Measurements from ENCODE around the gene TMEM18. TPM values are rescaled to one million over a fixed set of nuclear protein-coding genes. Genes with fewer than 3 reads are reported as not detected.

The TMEM18 gene
- total RNA-seq, 1 experiment from 2014 or later: 30.7 TPM

DNA sequence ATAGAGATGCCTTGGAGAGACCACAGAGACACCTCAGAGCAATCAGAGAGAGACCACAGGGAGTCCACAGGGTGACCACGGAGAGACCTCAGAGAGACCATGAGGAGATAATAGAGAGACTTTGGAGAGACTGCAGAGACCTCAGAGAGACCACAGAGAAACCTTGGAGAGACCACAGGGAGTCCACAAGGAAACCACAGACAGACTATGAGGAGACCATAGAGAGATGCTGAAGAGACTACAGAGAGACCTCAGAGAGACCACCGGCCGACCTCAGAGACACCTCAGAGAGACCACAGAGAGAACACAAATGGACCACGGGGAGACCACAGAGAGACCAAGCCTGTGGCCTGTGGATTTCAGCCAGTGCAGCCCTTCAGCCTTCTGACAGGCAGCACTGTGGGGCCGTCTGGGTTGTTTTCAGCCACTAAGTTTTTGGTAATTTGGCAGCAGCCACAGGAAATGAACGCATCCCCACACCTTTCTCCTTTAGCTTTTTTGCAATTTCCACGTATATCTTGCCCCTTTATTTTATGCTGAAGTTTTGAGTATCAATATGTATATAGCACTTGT is 11.4 kb upstream of the TMEM18 start:
- Histone ChIP-seq H3K56ac (ENCODE audit: insufficient read length, low read depth, low read length) (no peak overlapping the region), H3K9ac (ENCODE audit: extremely low read depth, insufficient read length, low read length) (no peak overlapping the region), H3K4ac (ENCODE audit: low read depth, low read length) (no peak overlapping the region), H2AK5ac (ENCODE audit: insufficient read length, low read length) (no peak overlapping the region), H3K79me1 (ENCODE audit: insufficient read depth, low read depth, low read length, poor library complexity, severe bottlenecking) (no peaks in the 10 kb centered on the region), H2BK12ac (ENCODE audit: insufficient read length, low read depth, low read length) (no peak overlapping the region), H2BK15ac (ENCODE audit: low read depth, low read length) (no peak overlapping the region), H4K5ac (ENCODE audit: insufficient read length, low read depth, low read length) (no peak overlapping the region), H2BK5ac (ENCODE audit: insufficient read length, low read length) (no peak overlapping the region), H3K9me3 (ENCODE audit: control insufficient read depth, low read depth, low read length) (peaks cover 7% of the 10 kb centered on the region), H2BK20ac (ENCODE audit: low read depth, low read length, poor library complexity, severe bottlenecking) (no peak overlapping the region), H3T11ph (ENCODE audit: low read length) (no peak overlapping the region), H4K8ac (replicated peaks; ENCODE audit: insufficient read length, low read depth, low read length) (no peak overlapping the region), H3K4me1 (ENCODE audit: insufficient read depth, low read length) (no peaks in the 10 kb centered on the region), H4K20me1 (ENCODE audit: control insufficient read depth, insufficient read depth, insufficient read length) (no peaks in the 10 kb centered on the region), H3K4me2 (ENCODE audit: insufficient read depth, insufficient read length, low read length) (no peak overlapping the region), H2BK120ac (ENCODE audit: low read depth, low read length, poor library complexity, severe bottlenecking) (no peak overlapping the region), H3K27me3 (ENCODE audit: insufficient read depth, low read length) (no peaks in the 10 kb centered on the region), H4K91ac (ENCODE audit: insufficient read length, low read depth, low read length) (no peak overlapping the region), H2AFZ (ENCODE audit: low read length) (no peak overlapping the region), H3K14ac (ENCODE audit: insufficient read depth, low read length) (no peak overlapping the region), H3K79me2 (ENCODE audit: insufficient read depth, low read length) (no peaks in the 10 kb centered on the region), H3K27ac (ENCODE audit: insufficient read length, low read depth, low read length) (no peak overlapping the region), H3K23ac (ENCODE audit: insufficient read length, low read depth, low read length) (no peak overlapping the region), H3K18ac (ENCODE audit: insufficient read length, low read depth, low read length) (no peak overlapping the region), H3K23me2 (ENCODE audit: insufficient read length, low read depth, low read length, poor library complexity, severe bottlenecking) (peaks cover 3% of the 10 kb centered on the region)
- no peaks in the 10 kb centered on the region for H3K27me3 Mint-ChIP-seq (ENCODE audit: low read depth)
- peaks cover 32 to 35% of the 10 kb centered on the region in 2 experiments for H3K9me3 Mint-ChIP-seq
- TF ChIP-seq, protein P1, sequence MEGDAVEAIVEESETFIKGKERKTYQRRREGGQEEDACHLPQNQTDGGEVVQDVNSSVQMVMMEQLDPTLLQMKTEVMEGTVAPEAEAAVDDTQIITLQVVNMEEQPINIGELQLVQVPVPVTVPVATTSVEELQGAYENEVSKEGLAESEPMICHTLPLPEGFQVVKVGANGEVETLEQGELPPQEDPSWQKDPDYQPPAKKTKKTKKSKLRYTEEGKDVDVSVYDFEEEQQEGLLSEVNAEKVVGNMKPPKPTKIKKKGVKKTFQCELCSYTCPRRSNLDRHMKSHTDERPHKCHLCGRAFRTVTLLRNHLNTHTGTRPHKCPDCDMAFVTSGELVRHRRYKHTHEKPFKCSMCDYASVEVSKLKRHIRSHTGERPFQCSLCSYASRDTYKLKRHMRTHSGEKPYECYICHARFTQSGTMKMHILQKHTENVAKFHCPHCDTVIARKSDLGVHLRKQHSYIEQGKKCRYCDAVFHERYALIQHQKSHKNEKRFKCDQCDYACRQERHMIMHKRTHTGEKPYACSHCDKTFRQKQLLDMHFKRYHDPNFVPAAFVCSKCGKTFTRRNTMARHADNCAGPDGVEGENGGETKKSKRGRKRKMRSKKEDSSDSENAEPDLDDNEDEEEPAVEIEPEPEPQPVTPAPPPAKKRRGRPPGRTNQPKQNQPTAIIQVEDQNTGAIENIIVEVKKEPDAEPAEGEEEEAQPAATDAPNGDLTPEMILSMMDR (conservative IDR thresholded peaks at IDR 0.05): no peak
- no peak overlapping the region for H3K27ac Mint-ChIP-seq
- DNase-seq: no peak
- peaks cover 28 to 44% (median 35%) of the 10 kb centered on the region in 3 experiments for H3K36me3 Mint-ChIP-seq (ENCODE audit: insufficient read depth in 1 of 3, low read depth in 3 of 3)
- no CpG with 5 or more reads among the region's 7 CpGs for WGBS (ENCODE audit: extremely low coverage, insufficient read length, low lambda C conversion rate)
- peaks cover 0 to 4% of the 10 kb centered on the region in 2 experiments; a peak in 3 of 4 replicates for H3K4me1 Mint-ChIP-seq
- H3K4me3 Mint-ChIP-seq: no peak overlapping the region
